Kidney epithelial cell (primary cell): ENCODE measurements around the gene SDE2. TPM values are rescaled to one million over a fixed set of nuclear protein-coding genes. Genes with fewer than 3 reads are reported as not detected.

Experiments
- DNase-seq: peaks from one replicate; pipeline ENCODE4 v3.0.0-alpha.2; 2010; ENCODE audit warnings: low read depth
- H3K27me3 ChIP-seq: 2 replicates; pipeline ENCODE4 v1.6.0; 2011; ENCODE audit warnings: low read length; ENCODE audit not compliant: control insufficient read depth, insufficient read depth
- H3K36me3 ChIP-seq: 2 replicates; pipeline ENCODE4 v1.5.1; 2011; ENCODE audit warnings: low read length; ENCODE audit not compliant: control insufficient read depth, insufficient read depth
- H3K4me3 ChIP-seq: 2 replicates; pipeline ENCODE4 v1.5.1; 2011; ENCODE audit warnings: low read depth, mild to moderate bottlenecking, control low read depth, low read length
- total RNA-seq: library from RNA; depleted of rRNA; stranded (reverse); fragments of >200 nt; gene quantifications from 2 replicates; pipeline ENCODE4 v1.2.3, GENCODE V29; 2015
- TF ChIP-seq, protein P1 (sequence below): IDR thresholded peaks from 2 replicates; pipeline ENCODE4 v1.5.1; 2011; ENCODE audit warnings: mild to moderate bottlenecking, moderate library complexity, low read length, control low read depth, inconsistent platforms; ENCODE audit not compliant: insufficient read depth, poor library complexity, severe bottlenecking

The SDE2 gene
- total RNA-seq, 1 donor from 2014 or later = 26.5 TPM

DNA sequence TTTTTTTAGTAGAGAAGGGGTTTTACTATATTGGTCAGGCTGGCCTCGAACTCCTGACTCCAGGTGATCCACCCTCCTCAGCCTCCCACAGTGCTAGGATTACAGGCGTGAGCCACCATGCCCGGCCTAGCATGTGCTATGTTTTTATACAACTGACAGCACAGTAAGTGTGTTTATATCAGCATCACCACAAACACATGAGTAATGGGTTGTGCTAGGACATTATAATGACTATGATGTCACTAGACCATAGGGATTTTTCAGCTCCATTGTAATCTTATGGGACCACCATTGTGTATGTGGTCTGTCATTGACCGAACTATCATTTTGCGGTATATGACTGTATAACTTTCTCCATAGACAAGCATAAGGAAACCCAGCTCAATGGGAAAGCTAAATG, 64.4 kb downstream of the SDE2 start:
- Histone ChIP-seq H3K4me3 (no peak overlapping the region), H3K36me3 (no peaks in the 10 kb centered on the region), H3K27me3 (no peaks in the 10 kb centered on the region)
- TF ChIP-seq, protein P1, sequence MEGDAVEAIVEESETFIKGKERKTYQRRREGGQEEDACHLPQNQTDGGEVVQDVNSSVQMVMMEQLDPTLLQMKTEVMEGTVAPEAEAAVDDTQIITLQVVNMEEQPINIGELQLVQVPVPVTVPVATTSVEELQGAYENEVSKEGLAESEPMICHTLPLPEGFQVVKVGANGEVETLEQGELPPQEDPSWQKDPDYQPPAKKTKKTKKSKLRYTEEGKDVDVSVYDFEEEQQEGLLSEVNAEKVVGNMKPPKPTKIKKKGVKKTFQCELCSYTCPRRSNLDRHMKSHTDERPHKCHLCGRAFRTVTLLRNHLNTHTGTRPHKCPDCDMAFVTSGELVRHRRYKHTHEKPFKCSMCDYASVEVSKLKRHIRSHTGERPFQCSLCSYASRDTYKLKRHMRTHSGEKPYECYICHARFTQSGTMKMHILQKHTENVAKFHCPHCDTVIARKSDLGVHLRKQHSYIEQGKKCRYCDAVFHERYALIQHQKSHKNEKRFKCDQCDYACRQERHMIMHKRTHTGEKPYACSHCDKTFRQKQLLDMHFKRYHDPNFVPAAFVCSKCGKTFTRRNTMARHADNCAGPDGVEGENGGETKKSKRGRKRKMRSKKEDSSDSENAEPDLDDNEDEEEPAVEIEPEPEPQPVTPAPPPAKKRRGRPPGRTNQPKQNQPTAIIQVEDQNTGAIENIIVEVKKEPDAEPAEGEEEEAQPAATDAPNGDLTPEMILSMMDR = no peak
- no peak for DNase-seq

GRCh38 chr1:225933072-225933471, 66.1 kb downstream of the SDE2 start:
- DNase-seq = peak; percentile 28
- Histone ChIP-seq H3K27me3 (no peaks in the 10 kb centered on the region), H3K4me3 (no peak overlapping the region), H3K36me3 (no peaks in the 10 kb centered on the region)
- TF ChIP-seq, protein P1 = no peak

Other genes with a start within 250 kb of the SDE2 start
- gene SRP9, start 221.5 kb downstream of the SDE2 start, total RNA-seq = 316 and 344 TPM in 2 replicates
- 23.6 and 24.6 TPM in 2 replicates for gene EPHX1, start 189.2 kb downstream of the SDE2 start, total RNA-seq
- gene TMEM63A, start 117.0 kb downstream of the SDE2 start, total RNA-seq = 17.5 and 36.2 TPM in 2 replicates
- not detected in 2 replicates for gene LEFTY1, start 110.2 kb downstream of the SDE2 start, total RNA-seq
- 38.1 and 51.2 TPM in 2 replicates for gene PYCR2, start 75.1 kb downstream of the SDE2 start, total RNA-seq
- gene LEFTY2, start 58.1 kb downstream of the SDE2 start, total RNA-seq = not detected in 2 replicates
- 353 and 462 TPM in 2 replicates for gene H3-3A, start 63.4 kb upstream of the SDE2 start, total RNA-seq
- 41.3 and 46.3 TPM in 2 replicates for gene ACBD3, start 187.4 kb upstream of the SDE2 start, total RNA-seq
- gene MIXL1, start 224.3 kb upstream of the SDE2 start, total RNA-seq = 0.41 and 0.67 TPM in 2 replicates